Right lung (tissue), 5 donors: ENCODE results near the gene SELENOS. TPM values are rescaled to one million over a fixed set of nuclear protein-coding genes. Genes with fewer than 3 reads are reported as not detected.
A peak's percentile ranks its signal among the peaks of the same experiment; 100 is the strongest.

Experiments used
- DNase-seq, 2 donors: peaks; one replicate each; pipeline ENCODE4 v3.0.0-alpha.2; 2013
- polyA plus RNA-seq, 5 donors: library from polyadenylated mRNA; unstranded; fragments of 120-200 nt; gene quantifications; one replicate each; pipeline versions ENCODE4 v1.2.1 to v1.2.3, GENCODE V29; 2013; ENCODE audit warnings: inconsistent platforms in 1 of 5, low replicate concordance in 1 of 5; ENCODE audit not compliant: insufficient read length in 5 of 5, insufficient read depth in 1 of 5

SELENOS gene
- polyA plus RNA-seq, 5 donors = 44.5 to 55.5 (median 47.3) TPM

GRCh38 chr15:101314336-101315125, 37.2 kb upstream of the SELENOS start:
- no peak for DNase-seq

DNA sequence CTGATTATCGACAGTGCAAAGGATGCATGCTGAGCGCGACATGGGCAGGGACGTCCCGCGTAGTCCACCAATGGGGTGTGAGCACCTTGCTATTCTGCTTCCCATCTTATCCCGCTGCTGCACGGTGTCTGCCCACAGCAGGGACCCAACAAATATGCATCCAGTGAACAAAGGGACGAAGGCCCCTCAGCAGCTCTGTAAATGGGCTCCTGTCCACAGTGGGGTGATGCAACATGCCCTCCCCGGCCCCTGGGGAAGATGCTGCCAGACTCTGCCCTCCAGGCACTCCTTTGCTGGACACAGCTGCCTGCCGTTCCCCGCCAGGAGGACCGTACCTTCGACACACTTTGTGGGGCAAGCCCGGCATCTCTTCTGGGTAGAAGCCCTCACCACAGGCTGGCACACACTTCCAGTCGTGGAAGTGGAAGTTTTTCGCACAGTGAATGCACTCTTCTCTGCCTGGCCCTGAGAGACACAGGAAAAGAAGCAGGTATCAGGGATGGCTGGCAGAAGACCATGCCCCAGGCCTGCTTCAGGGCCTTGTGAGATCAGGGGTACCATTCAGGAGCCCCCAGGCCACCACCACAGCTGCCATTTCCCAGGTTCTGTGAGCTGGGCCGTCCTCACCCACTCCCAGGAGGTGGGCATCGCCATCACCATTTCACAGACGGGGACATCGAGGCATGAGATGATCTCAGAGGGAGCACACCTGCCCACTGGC, 35.9 kb upstream of the SELENOS start:
- no peak for DNase-seq

- no peak for DNase-seq
Observed at GRCh38 chr15:101310508-101310907, 33.2 kb upstream of the SELENOS start.

GRCh38 chr15:101310161-101310480, 32.8 kb upstream of the SELENOS start:
- DNase-seq = no peak

DNA sequence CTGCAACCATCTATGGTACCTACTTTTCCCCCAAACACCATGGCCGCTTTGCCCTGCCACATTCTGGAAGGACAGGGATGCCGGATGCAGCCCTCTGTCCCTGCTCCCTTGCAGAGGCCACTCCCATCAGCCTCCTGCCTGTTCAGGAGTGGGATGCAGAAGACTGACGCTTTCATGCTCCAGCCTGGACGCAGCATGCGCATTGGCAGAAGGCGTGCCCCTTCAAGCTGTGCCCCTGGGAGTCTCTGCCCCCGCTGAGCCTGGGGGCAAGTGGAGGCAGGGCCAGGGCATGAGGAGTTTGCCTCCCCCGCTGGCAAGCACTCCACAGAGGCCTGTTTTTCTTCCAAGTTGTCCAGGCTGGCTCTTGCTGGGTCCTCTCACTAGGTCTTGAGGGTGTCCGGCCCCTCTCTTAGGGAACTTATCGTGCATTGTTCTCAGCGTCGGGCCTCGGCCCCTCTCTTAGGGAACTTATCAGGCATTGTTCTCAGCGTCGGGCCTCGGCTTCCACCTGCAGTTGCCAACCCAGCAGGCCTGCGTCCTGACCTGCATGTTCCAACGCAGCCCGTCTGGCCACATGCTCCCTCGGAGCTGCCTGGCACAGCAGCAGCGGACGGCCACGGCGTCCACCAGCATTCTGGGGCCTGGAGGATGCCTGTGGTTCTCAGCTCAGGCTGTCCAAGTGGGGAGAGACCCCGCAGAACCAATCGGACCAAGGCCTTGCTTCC, 32.3 kb upstream of the SELENOS start:
- no peak for DNase-seq

DNA sequence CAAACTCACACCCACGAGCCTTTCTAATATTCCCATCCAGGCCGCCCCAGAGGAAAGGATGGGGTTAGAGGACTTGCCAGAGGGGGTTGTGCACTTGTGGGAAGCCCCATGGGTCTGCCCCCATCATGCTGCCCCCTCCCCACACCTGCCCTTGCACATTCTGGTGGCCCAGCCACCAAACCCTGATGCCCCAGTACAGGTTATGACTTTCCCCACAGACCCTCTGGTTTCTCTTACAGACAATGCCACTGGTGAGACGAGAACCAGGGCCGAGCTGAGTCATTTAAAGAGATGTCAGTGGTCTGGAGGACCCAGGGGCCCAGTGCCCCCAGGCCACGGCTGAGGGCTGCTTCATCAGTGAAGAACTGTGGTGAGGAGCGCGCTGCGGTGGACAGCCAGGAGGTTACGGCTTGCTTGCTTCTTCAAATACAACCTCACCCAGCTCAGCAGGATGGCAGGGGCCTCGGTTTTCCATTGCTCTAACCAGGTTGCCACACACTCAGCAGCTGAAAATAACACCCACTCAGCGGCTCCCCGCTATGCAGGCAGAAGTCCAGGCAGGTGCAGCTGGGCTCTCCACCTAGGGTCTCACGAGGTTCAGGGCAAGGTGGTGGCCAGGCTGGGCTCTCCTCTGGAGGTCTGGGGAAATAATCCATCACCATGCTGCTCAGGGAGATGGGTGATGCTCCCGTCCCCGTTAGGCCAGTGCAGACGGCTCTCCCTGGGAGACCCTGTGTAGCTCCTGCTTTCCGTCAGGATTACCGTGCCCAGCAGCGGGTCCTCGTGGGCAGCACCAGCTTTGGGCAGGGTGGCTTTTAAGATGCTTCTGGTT, 31.5 kb upstream of the SELENOS start:
- no peak for DNase-seq

GRCh38 chr15:101307897-101308603, 30.8 kb upstream of the SELENOS start:
- no peak for DNase-seq

DNA sequence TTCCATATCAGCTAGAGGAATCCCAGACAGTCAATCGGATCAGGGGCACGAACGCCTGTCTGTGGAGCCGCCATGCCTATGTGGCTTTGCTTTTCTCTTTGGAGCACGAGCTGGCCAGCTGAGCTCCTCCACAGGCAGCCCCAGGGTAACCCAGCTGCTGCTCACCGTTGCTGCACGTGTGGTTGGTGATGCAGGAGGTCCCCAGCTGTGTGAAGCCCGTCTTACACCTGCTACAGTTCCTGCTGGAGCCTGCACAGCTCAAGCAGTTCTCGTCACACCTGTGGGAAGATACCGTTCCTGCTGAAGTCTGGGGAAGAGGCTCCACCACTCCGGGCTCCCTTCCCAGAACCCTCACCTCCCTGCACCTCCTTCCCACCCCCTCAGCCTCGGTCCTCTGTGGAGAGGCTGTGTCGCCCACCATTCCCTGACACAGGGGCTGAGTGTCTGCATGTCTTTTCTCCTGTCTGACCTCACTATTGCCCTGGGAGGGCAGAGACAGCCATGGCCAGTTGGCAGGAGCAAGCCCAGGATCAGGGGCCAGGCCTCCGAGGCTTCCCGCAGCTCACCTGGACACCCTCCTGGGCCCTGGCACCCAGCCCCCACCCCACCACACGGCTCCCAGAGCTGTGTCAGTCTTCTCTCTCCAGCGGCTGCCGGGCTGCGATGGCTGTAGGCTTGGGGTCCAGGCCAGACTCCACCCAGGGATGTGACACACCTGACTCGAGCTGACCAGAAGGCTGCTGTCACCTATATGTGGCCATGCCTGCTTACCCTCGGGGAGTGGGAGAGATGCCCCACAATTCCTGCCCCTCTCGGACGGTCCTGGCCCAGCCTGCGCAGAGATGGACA, 30.0 kb upstream of the SELENOS start:
- DNase-seq = no peak

DNA sequence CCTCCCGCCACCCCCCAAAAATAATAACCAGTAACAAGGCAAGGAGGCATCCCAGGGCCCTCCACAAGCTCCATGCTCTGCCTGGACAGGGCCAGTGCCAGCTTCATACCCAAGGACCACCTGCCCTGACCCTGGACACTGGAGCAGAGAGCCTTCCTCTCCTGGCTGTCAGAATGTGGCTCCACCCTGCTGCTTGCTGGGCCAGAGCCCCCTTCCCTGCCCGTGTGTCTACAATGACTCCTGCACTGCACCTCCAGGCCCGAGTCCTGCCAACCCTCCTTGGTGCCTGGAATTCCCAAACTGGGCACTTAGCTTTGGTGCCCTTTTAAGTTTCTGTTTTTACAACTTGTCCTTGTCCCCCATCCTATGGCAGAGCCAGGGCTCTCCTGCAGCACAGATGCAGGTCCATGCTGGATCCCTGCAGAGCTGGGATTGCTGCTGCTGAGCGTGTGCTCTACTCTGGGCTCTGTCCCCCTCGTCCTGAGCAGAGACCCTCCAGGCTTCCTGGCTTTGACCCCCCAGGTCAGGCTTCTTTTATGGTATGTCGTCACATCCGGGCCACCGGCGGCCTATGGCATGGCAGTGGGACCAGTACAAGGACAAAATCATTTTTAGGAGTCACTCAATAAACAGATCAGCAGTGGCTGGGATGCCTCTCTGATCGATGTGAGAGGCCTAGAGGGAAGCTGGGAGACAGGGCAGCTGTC, 29.2 kb upstream of the SELENOS start:
- no peak for DNase-seq

GRCh38 chr15:101305820-101306255, 28.6 kb upstream of the SELENOS start:
- DNase-seq = no peak

GRCh38 chr15:101303408-101303807, 26.1 kb upstream of the SELENOS start:
- no peak for DNase-seq

- no peak for DNase-seq
Observed at GRCh38 chr15:101296418-101297405, 19.4 kb upstream of the SELENOS start.

DNA sequence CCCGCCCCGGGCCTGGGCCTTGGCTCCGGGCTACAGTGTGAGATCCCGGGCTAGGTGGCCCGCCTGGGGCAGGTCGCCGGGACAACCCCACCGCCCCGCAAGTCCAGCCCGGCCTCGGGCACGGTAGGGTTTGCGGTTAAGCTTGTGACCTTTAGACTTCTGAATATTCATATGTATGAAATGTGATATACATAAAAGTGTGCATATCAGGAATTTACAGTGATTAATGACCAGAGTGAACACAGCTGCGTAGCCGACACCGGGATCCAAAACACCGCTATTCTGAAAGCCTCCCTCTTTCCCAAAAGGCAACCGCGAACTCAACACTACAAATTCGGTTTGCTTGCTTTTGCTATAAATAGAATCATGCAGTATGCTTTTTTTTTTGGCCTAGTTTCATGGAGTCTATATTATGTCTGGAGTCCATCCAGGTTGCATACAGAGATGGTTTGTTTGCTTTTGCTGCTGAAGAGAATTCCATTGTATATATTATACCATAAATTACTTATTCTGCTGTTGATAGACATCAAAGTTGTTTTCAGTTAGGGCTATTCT, 18.4 kb upstream of the SELENOS start:
- peak; percentile 31 to 36 for DNase-seq

DNA sequence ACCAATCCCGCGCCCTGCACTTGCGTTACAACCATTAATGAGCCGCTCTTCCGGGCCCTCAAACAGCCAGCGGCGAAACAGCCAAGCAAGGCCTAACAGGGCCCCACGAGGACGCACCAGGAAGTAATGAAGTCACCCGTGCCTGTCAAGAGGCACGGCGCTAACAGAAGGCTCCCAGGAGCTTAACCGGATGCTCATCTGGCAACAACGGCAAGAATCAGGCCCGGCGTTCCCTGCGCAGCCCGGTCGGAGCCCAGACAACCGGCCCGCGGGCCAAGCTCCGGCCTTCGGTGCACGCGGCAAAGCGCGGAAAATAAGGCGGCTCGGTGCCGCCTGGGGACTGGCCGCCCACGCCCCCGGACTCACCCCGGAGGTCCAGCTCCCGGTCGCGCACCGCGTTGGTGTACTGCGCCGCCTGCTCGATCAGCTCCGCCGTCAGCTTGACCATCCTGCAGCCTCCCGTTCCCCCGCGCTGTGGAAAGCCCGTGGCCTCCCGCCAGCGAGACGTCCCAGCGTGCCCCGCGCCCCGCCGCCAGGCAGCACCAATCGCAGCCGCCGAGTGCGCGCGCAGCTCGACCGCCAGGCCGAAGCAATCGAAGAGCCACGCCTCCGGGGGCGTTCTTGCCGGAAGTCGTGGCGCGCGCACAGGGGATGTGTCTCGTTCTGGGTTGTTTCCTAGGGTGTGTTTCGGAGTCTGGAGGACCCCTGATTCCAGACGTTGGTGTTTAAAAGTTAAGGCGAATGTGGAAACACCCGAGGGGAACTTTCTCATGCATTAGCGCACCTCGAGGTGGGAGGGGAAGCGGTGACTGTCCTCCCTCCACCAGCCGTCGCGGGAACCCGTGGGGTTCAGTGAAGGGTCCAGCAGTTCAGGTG, 17.7 kb upstream of the SELENOS start, which contains the start of gene SNRPA1:
SNRPA1 (minus strand) TSS at position 518 of the 876 bp plus-strand sequence; CDS start at position 448, 70 bp downstream.
- peak; percentile 95 for DNase-seq

GRCh38 chr15:101293122-101293521, 15.8 kb upstream of the SELENOS start:
- DNase-seq = no peak

DNA sequence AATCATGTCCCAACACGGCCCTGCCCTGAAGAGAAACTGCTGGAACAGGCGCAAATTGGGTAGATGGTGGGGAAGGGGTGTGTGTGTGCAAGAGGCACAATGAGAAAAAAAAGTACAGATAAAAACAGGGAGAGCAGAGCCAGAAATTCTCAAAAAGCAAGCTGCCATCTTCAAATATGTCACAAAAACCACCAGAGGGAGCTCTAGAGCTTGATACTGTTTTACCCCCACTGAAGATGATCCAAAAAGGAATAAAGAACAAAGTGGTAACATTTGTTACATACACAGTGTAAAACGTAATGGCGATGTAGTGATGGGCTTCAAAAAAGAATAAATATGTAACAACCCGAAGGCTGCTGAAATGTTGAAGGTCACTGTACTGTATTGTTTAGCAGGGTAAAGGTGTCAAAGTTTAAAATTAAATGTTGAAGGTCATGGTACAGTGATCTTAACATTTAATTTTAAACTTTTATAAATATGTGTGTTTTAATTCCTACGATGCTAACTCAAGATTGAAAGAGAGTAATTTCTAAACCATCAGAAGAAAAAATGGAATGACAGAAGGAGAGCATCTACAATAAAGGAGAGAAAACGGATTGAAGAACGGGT, 11.7 kb upstream of the SELENOS start:
- no peak for DNase-seq
